NOMO-1 treated with DMSO at 0.1 percent for 48 hours (cell line): ENCODE results near the gene RHOJ.
"Not testable (repeated sequence)": the region's sequence is repeated elsewhere in the genome, so short reads cannot be mapped to it uniquely, and the experiment has no call there.

ENCODE experiments used
- DNase-seq: peaks from one replicate; lab custom pipeline; 2025; ENCODE audit not compliant: unreplicated experiment; lab: John Stamatoyannopoulos, UW

RHOJ gene

DNA sequence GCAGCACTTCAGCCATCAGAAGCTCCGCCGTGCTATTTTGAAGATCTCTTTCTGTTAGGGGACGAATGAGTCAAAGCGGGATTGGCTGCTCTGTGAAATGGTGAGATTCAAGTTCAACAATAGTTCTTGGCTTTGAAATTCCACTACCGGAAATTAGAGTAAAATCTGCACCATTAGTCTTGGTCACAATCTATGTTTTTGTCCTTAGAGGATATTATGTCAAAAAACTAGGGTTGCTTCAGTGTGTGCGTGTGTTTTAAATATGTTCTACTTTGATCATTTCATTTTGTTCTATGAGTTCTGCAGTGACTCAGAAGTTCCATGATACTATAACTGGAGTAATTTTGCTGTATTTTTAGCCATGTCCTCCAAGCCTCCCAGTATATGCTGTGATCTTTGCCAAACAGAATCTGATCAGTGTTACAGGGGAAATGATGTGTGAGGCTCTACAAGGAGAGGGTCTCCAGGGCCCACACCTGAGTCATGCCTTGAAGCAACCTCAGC lies 91.9 kb downstream of the RHOJ start:
- no peak for DNase-seq

DNA sequence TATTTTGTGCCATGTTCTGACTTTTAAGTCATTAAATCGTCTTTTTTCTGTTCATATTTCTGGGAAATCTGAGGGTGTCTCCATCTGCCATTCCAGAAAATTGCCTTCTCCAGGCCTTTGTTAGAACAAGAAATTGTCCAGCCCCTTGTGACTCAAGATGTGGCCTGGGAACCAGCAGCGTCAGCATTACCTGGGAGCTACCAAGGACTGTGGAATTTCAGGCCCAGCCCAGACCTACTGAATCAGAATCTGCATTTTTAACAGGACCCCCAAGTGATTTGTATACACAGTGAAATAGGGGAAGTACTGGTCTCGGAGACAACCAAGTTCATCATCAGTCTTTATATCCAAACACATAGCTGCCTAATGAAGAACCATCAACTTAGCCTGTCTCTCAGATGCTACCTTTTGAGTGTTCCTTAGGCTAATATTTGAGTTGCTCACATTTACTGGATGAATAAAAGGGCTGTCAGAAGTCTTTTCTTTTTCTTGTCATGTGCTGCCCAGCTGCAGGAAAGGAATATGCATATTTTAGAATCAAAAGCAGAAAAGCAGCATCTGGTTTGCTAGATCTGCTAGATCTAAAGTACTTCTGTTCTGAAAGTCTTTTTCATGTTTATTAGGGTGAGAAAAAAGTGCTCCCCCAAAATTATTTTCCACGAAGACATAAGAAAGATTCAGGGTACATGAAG lies 93.3 kb downstream of the RHOJ start:
- no peak for DNase-seq

DNA sequence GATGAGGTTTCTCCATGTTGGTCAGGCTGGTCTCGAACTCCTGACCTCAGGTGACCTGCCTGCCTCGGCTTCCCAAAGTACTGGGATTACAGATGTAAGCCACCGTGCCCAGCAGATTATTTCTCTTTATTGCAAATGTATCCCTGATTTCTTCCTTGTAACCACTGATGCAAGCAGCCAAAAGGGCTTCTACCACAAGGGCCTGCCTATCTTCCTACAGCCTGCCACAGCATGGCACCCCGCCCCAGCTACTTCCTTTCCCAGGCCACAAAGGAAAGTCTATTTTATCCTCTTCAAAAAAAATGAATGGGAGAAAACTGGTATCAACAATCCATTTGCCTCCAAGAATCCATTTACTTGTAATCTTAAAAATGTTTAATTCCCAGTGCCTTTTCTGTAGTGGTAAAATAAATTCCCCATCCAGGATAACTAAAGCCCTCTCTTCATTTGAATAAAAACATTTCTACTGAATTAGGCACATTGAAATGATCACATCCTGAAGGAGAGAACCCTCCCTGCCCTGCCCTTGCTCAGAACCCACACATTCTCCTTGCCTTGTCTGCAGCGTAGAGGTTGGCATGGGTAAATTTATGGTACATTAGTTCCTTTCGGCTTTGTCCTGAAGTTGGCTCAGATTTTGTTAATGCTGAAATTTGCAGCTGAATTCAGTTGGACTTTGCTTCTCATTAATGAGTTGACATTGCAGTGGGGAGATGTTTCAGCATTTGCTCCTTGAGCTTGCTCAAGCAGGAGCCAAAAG lies 95.3 kb downstream of the RHOJ start:
- no peak for DNase-seq

DNA sequence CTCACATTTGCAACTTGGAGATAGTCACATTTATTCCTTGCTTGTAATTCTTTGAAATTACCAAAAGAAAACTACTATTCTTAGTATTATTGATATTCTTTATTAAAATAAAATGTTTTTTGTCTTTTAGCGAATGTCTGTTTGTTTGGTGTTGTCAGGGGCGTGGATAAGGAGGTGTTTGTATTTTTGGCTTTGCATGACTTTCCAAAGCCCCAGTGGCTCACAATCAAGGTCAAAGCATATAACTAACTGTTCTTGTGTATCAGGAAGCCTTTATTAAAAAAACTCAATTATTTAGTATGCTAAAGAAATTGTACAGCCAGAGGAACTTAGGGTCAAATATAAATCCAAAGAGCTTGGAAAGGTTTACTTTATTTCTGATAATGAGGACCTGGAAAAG lies 96.6 kb downstream of the RHOJ start:
- DNase-seq = no peak

DNA sequence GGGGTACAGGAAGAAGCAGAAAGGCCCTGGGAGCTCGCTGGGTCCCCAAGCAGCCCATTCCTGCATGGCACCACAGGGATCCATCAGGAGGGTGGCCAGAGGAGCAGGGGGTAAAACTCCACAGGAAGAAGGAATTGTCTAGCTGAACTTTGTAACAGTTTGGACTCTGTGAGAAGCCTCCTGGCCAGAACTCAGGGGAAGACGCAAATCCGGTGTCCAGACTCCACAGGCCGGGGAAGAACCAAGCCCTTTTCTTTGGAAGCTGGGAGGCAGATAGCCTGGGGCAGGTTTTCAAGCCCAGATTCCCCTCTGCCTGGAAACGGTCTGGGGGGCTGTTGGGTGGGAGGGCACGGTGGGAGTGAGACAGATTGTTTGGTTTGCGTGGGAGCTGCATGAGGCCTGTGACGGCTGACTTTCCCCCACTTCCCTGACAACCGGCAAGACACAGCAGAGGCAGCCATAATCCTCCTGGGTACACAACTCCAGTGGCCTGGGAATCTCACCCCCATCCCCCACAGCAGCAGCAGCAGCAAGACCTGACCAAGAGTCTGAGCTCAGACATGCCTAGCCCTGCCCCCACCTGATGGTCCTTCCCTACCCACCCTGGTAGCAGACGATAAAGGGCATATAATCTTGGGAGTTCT lies 97.8 kb downstream of the RHOJ start:
- DNase-seq = no peak

DNA sequence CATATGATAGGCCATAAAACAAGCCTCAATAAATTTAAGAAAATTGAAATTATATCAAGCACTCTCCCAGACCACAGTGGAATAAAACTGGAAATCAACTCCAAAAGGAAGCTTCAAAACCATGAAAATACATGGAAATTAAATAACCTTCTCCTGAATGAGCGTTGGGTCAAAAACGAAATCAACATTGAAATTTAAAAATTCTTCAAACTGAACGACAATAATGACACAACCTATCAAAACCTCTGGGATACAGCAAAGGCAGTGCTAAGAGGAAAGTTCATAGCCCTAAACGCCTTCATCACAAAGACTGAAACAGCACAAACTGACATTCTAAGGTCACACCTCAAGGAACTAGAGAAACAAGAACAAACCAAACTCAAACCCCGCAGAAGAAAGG lies 100.2 kb downstream of the RHOJ start:
- DNase-seq = not testable (repeated sequence)

DNA sequence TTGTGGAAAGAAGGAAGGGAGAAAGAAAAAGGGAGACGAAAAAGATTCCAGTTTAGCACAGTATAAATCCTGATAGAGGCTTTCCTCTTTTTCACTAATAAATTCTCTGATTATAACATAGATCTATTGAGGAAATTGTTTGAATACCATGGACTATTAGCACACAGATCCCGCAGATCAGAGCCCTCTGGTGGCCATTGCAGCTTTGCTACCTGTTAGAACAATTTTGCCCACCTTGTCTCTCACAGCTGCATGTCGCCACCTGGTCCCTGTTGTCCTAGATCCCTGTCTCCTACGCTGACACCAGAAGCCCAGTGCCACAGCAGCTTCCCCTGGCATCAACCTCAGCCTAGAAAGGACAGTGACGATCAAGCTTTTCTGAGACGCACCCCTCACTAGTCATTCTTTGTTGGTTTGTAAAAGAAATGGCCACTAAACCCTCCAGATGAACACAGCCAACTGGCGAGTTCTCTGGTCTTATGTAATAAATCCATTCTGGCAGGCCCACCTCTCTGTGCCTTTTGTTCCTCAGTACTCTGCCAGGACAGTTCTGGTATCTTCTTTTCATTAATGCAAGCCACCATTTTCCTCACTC lies 104.6 kb downstream of the RHOJ start:
- DNase-seq = no peak

DNA sequence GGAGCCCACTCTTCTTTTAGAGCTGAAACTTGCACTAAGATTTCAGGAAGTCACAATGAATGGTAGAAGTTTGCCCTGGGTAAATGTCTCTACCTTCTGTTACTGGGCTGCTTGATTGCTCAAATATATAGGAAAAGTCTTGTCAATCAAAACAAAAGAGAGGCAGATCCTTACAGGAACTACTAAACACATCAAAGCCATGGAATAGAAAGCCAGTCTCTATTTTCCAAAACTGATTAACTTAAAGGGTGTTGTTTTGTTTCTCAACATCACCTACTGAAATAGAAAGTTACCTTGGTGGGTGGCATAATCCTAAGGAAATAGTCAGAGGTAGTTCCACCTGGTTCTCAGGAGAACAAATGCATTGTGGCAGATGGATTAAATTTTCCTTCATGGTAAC lies 114.6 kb downstream of the RHOJ start, which contains the start of gene GPHB5:
Gene GPHB5 (minus strand): TSS at position 101 of the 400 bp plus-strand sequence. CDS start 1,086 bp downstream, outside the sequence.
- no peak for DNase-seq

DNA sequence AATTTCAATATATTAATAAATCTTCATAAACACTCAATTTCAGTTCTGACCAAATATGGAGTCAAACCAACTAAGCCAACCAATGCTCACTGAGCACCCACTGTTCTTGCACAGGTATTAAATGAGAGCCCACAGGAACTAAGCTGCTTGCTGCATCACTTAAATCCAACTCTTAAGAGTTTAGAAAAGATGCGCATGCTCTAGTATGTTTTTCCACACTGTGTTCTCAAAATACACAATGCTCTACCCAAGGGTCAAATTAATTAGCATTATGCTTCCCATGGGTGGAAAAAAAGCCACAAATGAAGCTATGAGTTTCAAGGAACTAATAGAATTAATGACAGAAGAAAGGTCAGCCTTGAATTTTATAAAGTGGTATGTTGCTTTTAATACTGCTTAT lies 118.2 kb downstream of the RHOJ start:
- no peak for DNase-seq

DNA sequence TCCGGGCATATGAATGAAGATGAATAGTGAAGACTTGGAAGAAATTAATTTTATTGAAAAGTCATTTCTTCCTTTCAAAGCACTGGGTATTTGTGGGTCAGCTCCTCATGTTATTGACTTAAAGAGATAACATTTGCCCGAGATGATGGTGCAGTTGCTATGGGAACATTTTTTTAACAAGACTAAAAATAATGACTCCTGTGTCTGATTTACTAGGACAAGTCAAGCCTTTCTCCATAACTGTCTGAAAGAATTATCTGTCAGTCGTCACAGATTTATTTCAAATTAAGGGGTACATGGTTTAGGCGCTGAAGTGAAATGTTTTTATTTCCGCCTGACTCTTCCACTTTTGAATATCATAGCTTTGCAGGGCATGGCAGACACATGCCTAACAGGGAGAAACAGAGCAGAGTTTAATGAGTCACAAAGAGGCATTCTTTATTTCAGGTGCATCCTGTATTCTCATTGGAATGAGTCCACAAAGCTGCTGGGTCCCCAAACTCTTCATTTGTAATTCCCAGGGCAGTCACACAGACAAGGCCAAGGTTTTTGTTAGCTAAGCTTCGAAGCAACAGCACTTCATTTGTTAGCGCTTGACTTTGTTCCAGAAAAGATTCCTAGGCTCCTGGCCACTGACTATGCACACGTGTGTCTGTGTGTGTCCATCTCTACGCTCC lies 118.8 kb downstream of the RHOJ start:
- DNase-seq = no peak

DNA sequence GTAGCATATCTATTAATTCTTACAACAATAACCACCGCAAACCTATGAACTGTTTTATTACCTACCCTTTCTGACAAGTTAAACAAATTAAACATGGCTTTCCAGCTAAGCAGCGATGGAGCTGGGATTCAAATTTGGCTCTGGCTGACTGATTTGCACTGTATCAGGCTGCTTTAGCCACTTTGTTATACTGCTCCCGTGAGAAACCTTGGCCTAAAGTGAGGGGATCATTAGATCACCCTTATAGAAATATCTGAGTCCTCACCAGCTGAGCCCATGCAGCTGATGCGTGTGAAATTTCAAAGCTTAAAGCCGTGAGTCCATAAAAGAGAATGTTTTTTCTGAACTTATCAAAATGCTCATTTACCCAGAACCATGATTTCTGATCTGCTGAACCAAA lies 122.6 kb downstream of the RHOJ start:
- no peak for DNase-seq

DNA sequence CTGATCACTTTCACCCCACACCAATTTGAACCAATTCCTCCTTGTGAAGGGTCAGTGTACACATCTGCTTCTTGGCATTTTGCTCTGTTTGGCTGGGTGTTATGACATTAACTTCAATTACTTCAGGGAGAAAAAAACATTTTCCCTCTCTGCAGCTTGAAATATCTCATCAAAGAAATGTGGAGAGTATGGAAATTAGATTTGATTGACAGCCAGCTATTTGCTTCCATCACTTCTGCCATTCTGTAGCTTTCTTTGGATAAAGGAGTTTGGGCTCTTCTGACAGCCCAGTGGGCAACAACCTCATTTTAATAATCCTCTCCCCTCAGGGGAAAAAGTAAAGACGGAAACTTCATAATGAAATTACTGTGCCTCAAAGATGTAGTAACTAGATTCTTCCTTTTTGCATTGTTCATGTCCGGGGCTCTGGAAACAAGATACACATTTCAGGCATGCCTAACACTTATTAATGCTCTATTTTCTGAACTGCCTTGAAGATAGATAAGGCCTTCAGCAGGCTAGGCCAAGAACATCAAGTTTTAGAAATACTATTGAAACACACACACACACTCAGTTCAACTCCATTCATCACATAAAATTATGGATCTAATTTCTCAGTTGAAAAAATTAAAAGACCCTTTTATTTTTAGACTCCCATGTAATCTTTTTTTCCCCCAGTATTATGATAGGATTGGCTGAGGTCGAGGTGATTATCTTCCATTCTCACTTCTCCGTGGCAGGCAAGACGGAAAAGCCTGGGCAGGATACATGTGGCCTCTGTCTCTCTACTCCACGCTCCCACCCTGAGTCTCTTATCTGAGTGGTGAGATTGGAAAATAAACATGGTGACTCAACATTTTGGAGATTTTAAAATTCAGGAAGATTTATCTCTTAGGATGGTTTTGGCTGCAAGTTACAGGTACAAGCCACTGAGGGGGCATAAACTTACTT lies 124.8 kb downstream of the RHOJ start:
- DNase-seq = no peak

DNA sequence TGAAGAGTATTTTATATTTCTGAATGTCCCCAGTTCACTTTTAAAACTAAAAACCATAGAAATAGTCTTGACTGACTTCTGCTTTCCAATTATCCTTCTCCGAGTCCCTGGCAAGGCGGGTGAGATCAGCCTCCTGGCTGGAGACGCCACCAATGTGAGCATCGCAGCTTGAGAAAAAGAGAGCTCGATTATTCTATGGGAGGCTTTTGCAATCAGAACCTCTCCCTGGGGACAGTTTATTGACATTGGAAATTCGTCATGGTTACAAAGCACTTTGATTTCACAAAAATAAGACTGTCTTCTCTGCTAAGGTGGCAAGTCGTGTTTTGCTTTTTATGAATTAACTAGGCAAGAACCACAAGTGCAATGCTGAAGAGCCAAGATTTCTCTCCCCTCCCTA lies 138.1 kb downstream of the RHOJ start:
- no peak for DNase-seq
